Endothelial cell of umbilical vein (primary cell): Measurements from ENCODE around the gene ACVRL1. TPM values are rescaled to one million over a fixed set of nuclear protein-coding genes. Genes with fewer than 3 reads are reported as not detected.

ENCODE experiments used
- BruUV-seq: library from RNA; stranded (reverse); fragments of 400-500 nt; replicated peaks from 2 replicates; lab custom pipeline; 2021; lab: Mats Ljungman, UMichigan
- CTCF ChIA-PET: fragments of 300-600, 350-600 bp; sonication (Branson Sonifier 250); formaldehyde crosslinking; loops from one replicate; lab custom pipeline; 2021; ENCODE audit warnings: antibody characterized with exemption, inconsistent platforms; lab: Charles Lee
- POLR2A ChIA-PET: fragments of 300-600, 350-600 bp; sonication (Branson Sonifier 250); formaldehyde crosslinking; loops from one replicate; lab custom pipeline; 2021; ENCODE audit warnings: antibody characterized with exemption, inconsistent platforms; lab: Charles Lee
- DNase-seq: peaks from one replicate; pipeline ENCODE4 v3.0.0-alpha.2; 2011; ENCODE audit warnings: low read depth, low spot score
- FAIRE-seq: peaks from 2 replicates; lab custom pipeline; 2011; peaks lifted over from hg19 to GRCh38; lab: Jason Lieb, UNC
- H2AFZ ChIP-seq: 2 replicates; pipeline ENCODE4 v1.6.0; 2012; ENCODE audit warnings: low read depth, low read length, control low read depth, inconsistent platforms
- H3K27ac ChIP-seq: 2 replicates; pipeline ENCODE4 v1.5.1; 2011; ENCODE audit warnings: low read depth, mild to moderate bottlenecking, control low read depth, low read length, moderate library complexity; ENCODE audit not compliant: insufficient read depth
- H3K27me3 ChIP-seq, 2 experiments: 2 replicates each; pipeline versions ENCODE4 v1.6.0 to v1.6.1; 2011; ENCODE audit warnings: low read length in 2 of 2, mixed read lengths in 1 of 2; ENCODE audit not compliant: control insufficient read depth in 2 of 2, insufficient read depth in 2 of 2
- H3K36me3 ChIP-seq, 2 experiments: 2 replicates in 1 of 2; 3 replicates in 1 of 2; pipeline ENCODE4 v1.5.1; 2011; ENCODE audit warnings: low read length in 2 of 2, mild to moderate bottlenecking in 1 of 2, moderate library complexity in 1 of 2; ENCODE audit not compliant: control insufficient read depth in 2 of 2, insufficient read depth in 2 of 2; ENCODE audit errors: extremely low read depth in 1 of 2
- H3K4me1 ChIP-seq: 3 replicates; pipeline ENCODE4 v1.5.1; 2011; ENCODE audit warnings: mild to moderate bottlenecking, low read length; ENCODE audit not compliant: control insufficient read depth, insufficient read depth; ENCODE audit errors: extremely low read depth
- H3K4me2 ChIP-seq: 2 replicates; pipeline ENCODE4 v1.6.1; 2011; ENCODE audit warnings: low read length, control low read depth, mixed read lengths; ENCODE audit not compliant: insufficient read depth
- H3K4me3 ChIP-seq, 3 experiments: fragments of 200-600 bp in 1 of 3; sonication (generic), shearing (Covaris generic) in 1 of 3; replicated peaks in 1 of 3; 2 replicates each; pipeline ENCODE4 v1.5.1; 2011 to 2016; ENCODE audit warnings: control low read depth in 3 of 3, low read length in 3 of 3, mild to moderate bottlenecking in 2 of 3, inconsistent platforms in 1 of 3, low read depth in 1 of 3, moderate library complexity in 1 of 3; ENCODE audit not compliant: insufficient read depth in 1 of 3
- H3K79me2 ChIP-seq: 2 replicates; pipeline ENCODE4 v1.6.0; 2012; ENCODE audit warnings: low read length, inconsistent platforms; ENCODE audit not compliant: control insufficient read depth, insufficient read depth
- H3K9ac ChIP-seq: replicated peaks from 2 replicates; pipeline ENCODE3; 2011; ENCODE audit warnings: low read length, control low read depth; ENCODE audit not compliant: insufficient read depth; ENCODE audit errors: extremely low read depth
- H3K9me1 ChIP-seq: replicated peaks from 3 replicates; pipeline ENCODE4 v1.6.0; 2011; ENCODE audit warnings: mild to moderate bottlenecking, low read length; ENCODE audit not compliant: control insufficient read depth, insufficient read depth; ENCODE audit errors: extremely low read depth
- H3K9me3 ChIP-seq: replicated peaks from 2 replicates; pipeline ENCODE4 v1.5.1; 2012; ENCODE audit warnings: low read length, inconsistent platforms; ENCODE audit not compliant: control insufficient read depth, insufficient read depth
- H4K20me1 ChIP-seq: replicated peaks from 2 replicates; pipeline ENCODE3; 2011; ENCODE audit warnings: mild to moderate bottlenecking, low read length; ENCODE audit not compliant: control insufficient read depth, insufficient read depth; ENCODE audit errors: extremely low read depth
- FOS ChIP-seq: IDR thresholded peaks from 2 replicates; pipeline ENCODE4 v1.6.1; 2011; ENCODE audit warnings: mild to moderate bottlenecking, low read length, moderate library complexity, borderline replicate concordance; ENCODE audit not compliant: insufficient read depth
- JUN ChIP-seq: IDR thresholded peaks from 2 replicates; pipeline ENCODE4 v1.6.1; 2011; ENCODE audit warnings: borderline replicate concordance, low read depth; ENCODE audit not compliant: insufficient read length, insufficient read depth
- MYC ChIP-seq: IDR thresholded peaks from one replicate; pipeline ENCODE4 v1.6.1; 2011; ENCODE audit warnings: mild to moderate bottlenecking, low read depth, low read length
- POLR2A ChIP-seq: IDR thresholded peaks from 2 replicates; pipeline ENCODE4 v1.6.1; 2012; ENCODE audit warnings: low read depth, mild to moderate bottlenecking, control low read depth, low read length
- POLR2AphosphoS5 ChIP-seq: IDR thresholded peaks from 2 replicates; pipeline ENCODE4 v1.6.1; 2012; ENCODE audit warnings: low read depth, mild to moderate bottlenecking, control low read depth, low read length, moderate library complexity; ENCODE audit not compliant: insufficient read depth
- dilution Hi-C: fragments of 300-500 bp; cut with MboI; formaldehyde crosslinking; loops from one replicate; pipeline ENCODE4 v1.15.0; 2019; ENCODE audit warnings: low sequenced_read_pairs; ENCODE audit not compliant: extremely low pct_ligation_motif_present
- intact Hi-C: fragments of 100-400 bp; cut with micrococcal nuclease; formaldehyde crosslinking; loops from one replicate; pipeline ENCODE4 v1.10.0; 2022
- polyA plus RNA-seq, 4 experiments: library from polyadenylated mRNA; depleted of rRNA in 3 of 4; stranded (reverse) in 3 of 4; unstranded in 1 of 4; fragments of >200 nt; gene quantifications; 2 replicates each; pipeline versions ENCODE4 v1.2.1 to v1.2.3, GENCODE V29; 2011 to 2012; ENCODE audit warnings: missing spikeins in 1 of 4
- total RNA-seq: library from RNA; stranded (reverse); gene quantifications from 2 replicates; pipeline ENCODE4 v1.2.3, GENCODE V29; 2021
- TF ChIP-seq, protein P1 (sequence below): IDR thresholded peaks from 2 replicates; pipeline ENCODE4 v1.6.1; 2011; ENCODE audit not compliant: insufficient read depth, insufficient read length
- TF ChIP-seq, protein P2 (sequence below), 2 donors: IDR thresholded peaks; 1 replicate in 1 of 2; 2 replicates in 1 of 2; pipeline ENCODE4 v1.5.1; 2011; ENCODE audit warnings: low read length in 2 of 2, mild to moderate bottlenecking in 2 of 2, moderate library complexity in 2 of 2, control low read depth in 1 of 2, inconsistent platforms in 1 of 2, low read depth in 1 of 2; ENCODE audit not compliant: insufficient read depth in 1 of 2; ENCODE audit errors: extremely low read depth in 1 of 2

ACVRL1 gene
- total and polyA plus RNA-seq, 2 donors (not counting 3 experiments of a cell fraction or from before 2014, with no cell fraction given) = 355 to 404 TPM

DNA sequence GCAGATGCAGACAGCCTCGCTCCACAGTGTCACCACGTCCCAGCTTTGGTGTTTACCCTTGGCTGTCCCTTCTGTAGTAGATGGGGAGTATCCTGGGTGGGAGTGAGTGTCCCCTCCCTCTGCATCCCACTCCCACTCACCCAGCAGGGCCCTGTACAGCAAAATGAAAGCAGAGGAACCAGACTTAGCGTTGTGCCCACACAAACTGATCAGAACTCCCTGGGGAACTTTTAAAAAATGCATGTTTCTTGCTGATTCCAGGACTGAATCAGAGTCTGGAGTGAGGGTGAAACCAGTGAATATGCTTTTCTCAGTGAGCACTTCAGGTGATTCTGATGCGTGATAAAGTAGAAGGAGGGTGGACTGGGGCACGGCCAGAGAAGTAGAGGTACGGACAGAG, 2.9 kb downstream of the ACVRL1 start:
- H3K27ac ChIP-seq = peak overlapping the region; percentile 99
- no TSS peak for BruUV-seq

More for the DNA sequence above, 2.9 kb downstream of the ACVRL1 start:
- Histone ChIP-seq H3K4me2 (peak overlapping the region; percentile 96), H4K20me1 (no peaks in the 10 kb centered on the region), H3K4me3 (peak overlapping the region; percentile 14 to 92 (median 85)), H2AFZ (no peak overlapping the region), H3K36me3 (peaks cover 10 to 18% of the 10 kb centered on the region in 2 experiments), H3K9ac (peak overlapping the region; percentile 95), H3K9me1 (no peaks in the 10 kb centered on the region), H3K79me2 (peaks cover 78% of the 10 kb centered on the region), H3K9me3 (no peaks in the 10 kb centered on the region), H3K27me3 (no peaks in the 10 kb centered on the region), H3K4me1 (peaks cover 74% of the 10 kb centered on the region)
- dilution Hi-C loops = no loop called here
- peak; percentile 34 for DNase-seq
- ChIA-PET POLR2A (interaction anchor here (0.6 kb wide), 1 partner anchor 98 kb away, joined by 4 read pairs; no protein-coding TSS in a partner anchor), CTCF (interaction anchor here (1.0 to 11.4 kb wide), 4 partner anchors 13 to 87 kb away, joined by 3 to 286 read pairs (median 81); no protein-coding TSS in a partner anchor)
- intact Hi-C loops = loop anchor here (1.0 kb wide), 1 partner anchor 12 kb away; no protein-coding TSS in a partner anchor
- no peak for FAIRE-seq
- TF ChIP-seq FOS (no peak), POLR2AphosphoS5 (no peak), MYC (no peak), POLR2A (no peak), JUN (no peak)
- TF ChIP-seq, protein P1, sequence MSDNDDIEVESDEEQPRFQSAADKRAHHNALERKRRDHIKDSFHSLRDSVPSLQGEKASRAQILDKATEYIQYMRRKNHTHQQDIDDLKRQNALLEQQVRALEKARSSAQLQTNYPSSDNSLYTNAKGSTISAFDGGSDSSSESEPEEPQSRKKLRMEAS = no peak
- TF ChIP-seq, protein P2, sequence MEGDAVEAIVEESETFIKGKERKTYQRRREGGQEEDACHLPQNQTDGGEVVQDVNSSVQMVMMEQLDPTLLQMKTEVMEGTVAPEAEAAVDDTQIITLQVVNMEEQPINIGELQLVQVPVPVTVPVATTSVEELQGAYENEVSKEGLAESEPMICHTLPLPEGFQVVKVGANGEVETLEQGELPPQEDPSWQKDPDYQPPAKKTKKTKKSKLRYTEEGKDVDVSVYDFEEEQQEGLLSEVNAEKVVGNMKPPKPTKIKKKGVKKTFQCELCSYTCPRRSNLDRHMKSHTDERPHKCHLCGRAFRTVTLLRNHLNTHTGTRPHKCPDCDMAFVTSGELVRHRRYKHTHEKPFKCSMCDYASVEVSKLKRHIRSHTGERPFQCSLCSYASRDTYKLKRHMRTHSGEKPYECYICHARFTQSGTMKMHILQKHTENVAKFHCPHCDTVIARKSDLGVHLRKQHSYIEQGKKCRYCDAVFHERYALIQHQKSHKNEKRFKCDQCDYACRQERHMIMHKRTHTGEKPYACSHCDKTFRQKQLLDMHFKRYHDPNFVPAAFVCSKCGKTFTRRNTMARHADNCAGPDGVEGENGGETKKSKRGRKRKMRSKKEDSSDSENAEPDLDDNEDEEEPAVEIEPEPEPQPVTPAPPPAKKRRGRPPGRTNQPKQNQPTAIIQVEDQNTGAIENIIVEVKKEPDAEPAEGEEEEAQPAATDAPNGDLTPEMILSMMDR (IDR thresholded peaks at IDR 0.05; ENCODE audit: extremely low read depth in 1 of 2, insufficient read depth in 1 of 2, low read depth in 1 of 2, low read length in 2 of 2) = no peak
